Cardiac fibroblast (primary cell): ENCODE measurements around the gene NEDD4L.

Source experiments
- DNase-seq, 2 donors: peaks; one replicate each; pipeline versions ENCODE4 v3.0.0 to v3.0.0-alpha.2; 2010; ENCODE audit warnings: low read depth in 2 of 2
- H3K4me3 ChIP-seq, 2 donors: replicated peaks in 1 of 2; 1 replicate in 1 of 2; 2 replicates in 1 of 2; pipeline ENCODE4 v1.5.1; 2011; ENCODE audit warnings: low read depth in 2 of 2, low read length in 2 of 2, mild to moderate bottlenecking in 2 of 2, moderate library complexity in 1 of 2
- TF ChIP-seq, protein P1 (sequence below): IDR thresholded peaks from one replicate; pipeline ENCODE4 v1.5.1; 2011; ENCODE audit warnings: low read depth, mild to moderate bottlenecking, low read length, inconsistent platforms

NEDD4L gene

GRCh38 chr18:58446391-58447060, 402.5 kb downstream of the NEDD4L start:
- no peak for DNase-seq
- no peak overlapping the region for H3K4me3 ChIP-seq
- TF ChIP-seq, protein P1, sequence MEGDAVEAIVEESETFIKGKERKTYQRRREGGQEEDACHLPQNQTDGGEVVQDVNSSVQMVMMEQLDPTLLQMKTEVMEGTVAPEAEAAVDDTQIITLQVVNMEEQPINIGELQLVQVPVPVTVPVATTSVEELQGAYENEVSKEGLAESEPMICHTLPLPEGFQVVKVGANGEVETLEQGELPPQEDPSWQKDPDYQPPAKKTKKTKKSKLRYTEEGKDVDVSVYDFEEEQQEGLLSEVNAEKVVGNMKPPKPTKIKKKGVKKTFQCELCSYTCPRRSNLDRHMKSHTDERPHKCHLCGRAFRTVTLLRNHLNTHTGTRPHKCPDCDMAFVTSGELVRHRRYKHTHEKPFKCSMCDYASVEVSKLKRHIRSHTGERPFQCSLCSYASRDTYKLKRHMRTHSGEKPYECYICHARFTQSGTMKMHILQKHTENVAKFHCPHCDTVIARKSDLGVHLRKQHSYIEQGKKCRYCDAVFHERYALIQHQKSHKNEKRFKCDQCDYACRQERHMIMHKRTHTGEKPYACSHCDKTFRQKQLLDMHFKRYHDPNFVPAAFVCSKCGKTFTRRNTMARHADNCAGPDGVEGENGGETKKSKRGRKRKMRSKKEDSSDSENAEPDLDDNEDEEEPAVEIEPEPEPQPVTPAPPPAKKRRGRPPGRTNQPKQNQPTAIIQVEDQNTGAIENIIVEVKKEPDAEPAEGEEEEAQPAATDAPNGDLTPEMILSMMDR: no peak

DNA sequence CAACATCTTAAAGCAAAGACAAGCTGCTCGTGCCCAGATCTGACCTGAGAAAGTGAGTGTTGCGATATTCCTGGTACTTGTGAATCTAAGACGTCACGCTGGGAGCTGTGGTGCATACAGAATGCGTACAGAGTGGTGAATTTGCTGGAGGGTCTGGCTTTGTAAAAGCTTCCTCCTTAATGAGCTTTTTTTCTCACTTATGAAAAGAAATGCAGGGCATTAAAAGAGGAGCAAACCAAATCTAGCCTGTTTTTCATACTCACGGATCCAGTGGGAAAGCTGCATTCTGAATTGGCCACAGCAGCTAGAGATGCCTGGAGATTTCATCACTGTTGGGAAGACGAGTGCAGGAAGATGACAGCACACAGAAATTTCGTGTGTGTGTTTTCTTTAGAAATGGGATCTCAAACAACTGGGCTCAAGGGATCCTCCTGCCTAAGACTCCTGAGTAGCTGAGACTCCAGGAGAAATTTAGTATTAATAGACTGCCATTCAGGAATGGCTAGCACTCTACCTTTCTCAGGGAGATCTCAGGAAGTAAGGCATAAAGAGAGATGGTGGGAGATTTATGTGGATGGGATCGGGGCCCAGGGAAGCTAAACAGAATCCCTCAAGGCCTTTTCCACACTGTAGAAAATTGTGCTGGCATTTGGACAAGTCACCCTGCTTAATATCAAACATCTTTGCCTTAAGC, 403.5 kb downstream of the NEDD4L start:
- DNase-seq: no peak
- no peak overlapping the region for H3K4me3 ChIP-seq
- TF ChIP-seq, protein P1: no peak

- no peak for DNase-seq
These were observed 405.4 kb downstream of the NEDD4L start for GRCh38 chr18:58449464-58449863.

More at GRCh38 chr18:58449464-58449863, 405.4 kb downstream of the NEDD4L start:
- TF ChIP-seq, protein P1: no peak
- H3K4me3 ChIP-seq: no peak overlapping the region
